ENCODE results near the gene ADCY6.

The ADCY6 gene

GRCh38 chr12:48824112-48824511 lies 35.2 kb upstream of the ADCY6 start:
- H3K27ac ChIP-seq (replicated peaks), result no peak overlapping the region
- H3K4me3 ChIP-seq (replicated peaks; ENCODE audit: insufficient read depth, low read length), result no peak overlapping the region
- peaks cover 2% of the 10 kb centered on the region for H3K27me3 ChIP-seq (ENCODE audit: insufficient read depth, poor library complexity, severe bottlenecking)
- no peak for DNase-seq (ENCODE audit: low read depth in 1 of 2, low spot score in 1 of 2)
- TF ChIP-seq SPI1 (IDR thresholded peaks at IDR 0.05; ENCODE audit: borderline replicate concordance, low read depth) (no peak), CTCF (IDR thresholded peaks at IDR 0.05; ENCODE audit: insufficient read depth, low read length) (no peak), GABPA (IDR thresholded peaks at IDR 0.05; ENCODE audit: low read depth) (no peak), POLR2AphosphoS5 (IDR thresholded peaks at IDR 0.05; ENCODE audit: low read depth) (no peak)
- TF ChIP-seq, protein P1, sequence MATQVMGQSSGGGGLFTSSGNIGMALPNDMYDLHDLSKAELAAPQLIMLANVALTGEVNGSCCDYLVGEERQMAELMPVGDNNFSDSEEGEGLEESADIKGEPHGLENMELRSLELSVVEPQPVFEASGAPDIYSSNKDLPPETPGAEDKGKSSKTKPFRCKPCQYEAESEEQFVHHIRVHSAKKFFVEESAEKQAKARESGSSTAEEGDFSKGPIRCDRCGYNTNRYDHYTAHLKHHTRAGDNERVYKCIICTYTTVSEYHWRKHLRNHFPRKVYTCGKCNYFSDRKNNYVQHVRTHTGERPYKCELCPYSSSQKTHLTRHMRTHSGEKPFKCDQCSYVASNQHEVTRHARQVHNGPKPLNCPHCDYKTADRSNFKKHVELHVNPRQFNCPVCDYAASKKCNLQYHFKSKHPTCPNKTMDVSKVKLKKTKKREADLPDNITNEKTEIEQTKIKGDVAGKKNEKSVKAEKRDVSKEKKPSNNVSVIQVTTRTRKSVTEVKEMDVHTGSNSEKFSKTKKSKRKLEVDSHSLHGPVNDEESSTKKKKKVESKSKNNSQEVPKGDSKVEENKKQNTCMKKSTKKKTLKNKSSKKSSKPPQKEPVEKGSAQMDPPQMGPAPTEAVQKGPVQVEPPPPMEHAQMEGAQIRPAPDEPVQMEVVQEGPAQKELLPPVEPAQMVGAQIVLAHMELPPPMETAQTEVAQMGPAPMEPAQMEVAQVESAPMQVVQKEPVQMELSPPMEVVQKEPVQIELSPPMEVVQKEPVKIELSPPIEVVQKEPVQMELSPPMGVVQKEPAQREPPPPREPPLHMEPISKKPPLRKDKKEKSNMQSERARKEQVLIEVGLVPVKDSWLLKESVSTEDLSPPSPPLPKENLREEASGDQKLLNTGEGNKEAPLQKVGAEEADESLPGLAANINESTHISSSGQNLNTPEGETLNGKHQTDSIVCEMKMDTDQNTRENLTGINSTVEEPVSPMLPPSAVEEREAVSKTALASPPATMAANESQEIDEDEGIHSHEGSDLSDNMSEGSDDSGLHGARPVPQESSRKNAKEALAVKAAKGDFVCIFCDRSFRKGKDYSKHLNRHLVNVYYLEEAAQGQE (IDR thresholded peaks at IDR 0.05; ENCODE audit: insufficient replicate concordance, low read depth), result no peak

GRCh38 chr12:48823281-48823680 lies 34.4 kb upstream of the ADCY6 start:
- DNase-seq (ENCODE audit: low read depth in 1 of 2, low spot score in 1 of 2), result no peak
- Histone ChIP-seq H3K4me3 (replicated peaks; ENCODE audit: insufficient read depth, low read length) (no peak overlapping the region), H3K27me3 (ENCODE audit: insufficient read depth, poor library complexity, severe bottlenecking) (peaks cover 2% of the 10 kb centered on the region), H3K27ac (replicated peaks) (no peak overlapping the region)
- TF ChIP-seq GABPA (IDR thresholded peaks at IDR 0.05; ENCODE audit: low read depth), result no peak
- TF ChIP-seq, protein P1 (IDR thresholded peaks at IDR 0.05; ENCODE audit: insufficient replicate concordance, low read depth), result no peak
- no peak for TF ChIP-seq CTCF (IDR thresholded peaks at IDR 0.05; ENCODE audit: insufficient read depth, low read length)
- TF ChIP-seq SPI1 (IDR thresholded peaks at IDR 0.05; ENCODE audit: borderline replicate concordance, low read depth), result no peak
- TF ChIP-seq POLR2AphosphoS5 (IDR thresholded peaks at IDR 0.05; ENCODE audit: low read depth), result no peak

DNA sequence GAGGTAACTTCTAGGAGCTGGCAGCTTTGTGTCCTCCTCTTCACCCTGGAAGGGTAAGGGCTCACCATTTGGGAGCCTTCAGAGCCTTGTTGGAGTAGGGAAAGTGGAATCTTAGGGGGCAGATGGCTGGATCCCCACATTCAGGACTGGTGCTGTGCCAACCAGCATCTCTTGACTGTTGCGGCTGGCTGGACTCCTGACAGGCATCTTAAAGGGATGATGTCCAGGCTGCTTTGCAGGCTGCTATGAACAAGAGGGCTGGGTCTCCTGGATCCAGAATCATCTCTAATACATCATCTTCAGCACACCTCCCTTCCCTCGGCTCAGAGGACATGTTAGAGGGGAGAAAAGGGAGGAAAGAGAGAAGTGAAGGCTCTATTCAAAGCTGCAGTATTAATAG lies 33.8 kb upstream of the ADCY6 start:
- DNase-seq (ENCODE audit: low read depth in 1 of 2, low spot score in 1 of 2), result no peak
- no peak for TF ChIP-seq GABPA (IDR thresholded peaks at IDR 0.05; ENCODE audit: low read depth)
- no peak for TF ChIP-seq SPI1 (IDR thresholded peaks at IDR 0.05; ENCODE audit: borderline replicate concordance, low read depth)
- TF ChIP-seq, protein P1 (IDR thresholded peaks at IDR 0.05; ENCODE audit: insufficient replicate concordance, low read depth), result no peak
- no peak for TF ChIP-seq POLR2AphosphoS5 (IDR thresholded peaks at IDR 0.05; ENCODE audit: low read depth)
- TF ChIP-seq CTCF (IDR thresholded peaks at IDR 0.05; ENCODE audit: insufficient read depth, low read length), result no peak
- H3K4me3 ChIP-seq (replicated peaks; ENCODE audit: insufficient read depth, low read length), result no peak overlapping the region
- peaks cover 5% of the 10 kb centered on the region for H3K27me3 ChIP-seq (ENCODE audit: insufficient read depth, poor library complexity, severe bottlenecking)
- no peak overlapping the region for H3K27ac ChIP-seq (replicated peaks)

All from HL-60 (cell line).